GM19468 (cell line): ENCODE measurements around the gene HSFX2.
"Not testable (repeated sequence)": the region's sequence is repeated elsewhere in the genome, so short reads cannot be mapped to it uniquely, and the experiment has no call there.

Experiments used
- ATAC-seq: cut with Tn5 transposase; IDR thresholded peaks from one replicate; pipeline ENCODE4 v1.9.1; 2021; ENCODE audit warnings: mild to moderate bottlenecking, moderate library complexity, moderate number of reproducible peaks; ENCODE audit not compliant: unreplicated experiment; ENCODE audit errors: extremely low read depth

The HSFX2 gene

GRCh38 chrX:149545545-149546543 lies 49.3 kb downstream of the HSFX2 start:
- not testable (repeated sequence) for ATAC-seq
